Duodenal mucosa (tissue), 2 donors: Measurements from ENCODE around the gene RIPPLY3.

Experiments used
- H3K27ac ChIP-seq: one replicate; pipeline ENCODE4 v1.7.0; 2013; ENCODE audit warnings: low read depth, low read length
- H3K27me3 ChIP-seq, 2 donors: one replicate each; pipeline ENCODE4 v1.7.0; 2013; ENCODE audit warnings: low read length in 2 of 2, control low read depth in 1 of 2; ENCODE audit not compliant: insufficient read depth in 2 of 2, control insufficient read depth in 1 of 2
- H3K36me3 ChIP-seq, 2 donors: one replicate each; pipeline ENCODE4 v1.7.0; 2013; ENCODE audit warnings: low read length in 2 of 2, control low read depth in 1 of 2; ENCODE audit not compliant: insufficient read depth in 2 of 2, control insufficient read depth in 1 of 2
- H3K4me1 ChIP-seq, 2 donors: one replicate each; pipeline ENCODE4 v1.7.0; 2013; ENCODE audit warnings: low read length in 2 of 2, control low read depth in 1 of 2; ENCODE audit not compliant: insufficient read depth in 2 of 2, control insufficient read depth in 1 of 2
- H3K4me3 ChIP-seq, 2 donors: one replicate each; pipeline ENCODE4 v1.7.0; 2013; ENCODE audit warnings: low read length in 2 of 2, low read depth in 1 of 2
- H3K9ac ChIP-seq, 2 donors: one replicate each; pipeline ENCODE4 v1.7.0; 2013; ENCODE audit warnings: low read length in 2 of 2, low read depth in 1 of 2
- H3K9me3 ChIP-seq, 2 donors: one replicate each; pipeline ENCODE4 v1.7.0; 2013; ENCODE audit warnings: low read length in 2 of 2, control low read depth in 1 of 2; ENCODE audit not compliant: control insufficient read depth in 1 of 2

RIPPLY3 gene

GRCh38 chr21:37006486-37007291 is at the start of gene RIPPLY3:
Gene RIPPLY3 (plus strand): TSS chr21:37006702. CDS start chr21:37006773, 71 bp downstream.
- Histone ChIP-seq H3K36me3 (no peaks in the 10 kb centered on the region), H3K9me3 (no peaks in the 10 kb centered on the region), H3K4me3 (peak within 1 kb of the TSS; percentile 21 to 60), H3K4me1 (peaks cover 0 to 4% of the 10 kb centered on the region in 2 donors), H3K27ac (no peak within 1 kb of the TSS), H3K27me3 (peaks cover 7 to 14% of the 10 kb centered on the region in 2 donors), H3K9ac (no peak within 1 kb of the TSS)

GRCh38 chr21:36959020-36959835 is 47.3 kb upstream of the RIPPLY3 start:
- Histone ChIP-seq H3K4me1 (no peaks in the 10 kb centered on the region), H3K4me3 (no peak overlapping the region), H3K27me3 (no peaks in the 10 kb centered on the region), H3K9ac (no peak overlapping the region), H3K27ac (no peak overlapping the region), H3K9me3 (no peaks in the 10 kb centered on the region), H3K36me3 (peaks cover 0 to 11% of the 10 kb centered on the region in 2 donors)

- H3K4me3 ChIP-seq = no peak overlapping the region
- no peak overlapping the region for H3K27ac ChIP-seq
- H3K9me3 ChIP-seq = no peaks in the 10 kb centered on the region
- peaks cover 0 to 8% of the 10 kb centered on the region in 2 donors for H3K36me3 ChIP-seq
- H3K4me1 ChIP-seq = peaks cover 6 to 7% of the 10 kb centered on the region in 2 donors
- no peaks in the 10 kb centered on the region for H3K27me3 ChIP-seq
- H3K9ac ChIP-seq = no peak overlapping the region
Measured at GRCh38 chr21:36960676-36961284, 45.7 kb upstream of the RIPPLY3 start.

- peaks cover 6 to 11% of the 10 kb centered on the region in 2 donors for H3K4me1 ChIP-seq
- H3K4me3 ChIP-seq = no peak overlapping the region
- no peak overlapping the region for H3K9ac ChIP-seq
- no peaks in the 10 kb centered on the region for H3K27me3 ChIP-seq
- no peaks in the 10 kb centered on the region for H3K9me3 ChIP-seq
- H3K36me3 ChIP-seq = peaks cover 0 to 6% of the 10 kb centered on the region in 2 donors
- H3K27ac ChIP-seq = no peak overlapping the region
Measured at GRCh38 chr21:36962098-36962780, 44.3 kb upstream of the RIPPLY3 start.

GRCh38 chr21:36964398-36964797 is 42.1 kb upstream of the RIPPLY3 start:
- Histone ChIP-seq H3K9ac (no peak overlapping the region), H3K27me3 (no peaks in the 10 kb centered on the region), H3K36me3 (peaks cover 0 to 6% of the 10 kb centered on the region in 2 donors), H3K27ac (no peak overlapping the region), H3K4me3 (no peak overlapping the region), H3K9me3 (no peaks in the 10 kb centered on the region), H3K4me1 (peaks cover 6 to 13% of the 10 kb centered on the region in 2 donors)

GRCh38 chr21:36964827-36965719 is 41.4 kb upstream of the RIPPLY3 start:
- H3K9ac ChIP-seq = peak overlapping the region; percentile 72 to 79

GRCh38 chr21:36965720-36966065 is 40.8 kb upstream of the RIPPLY3 start:
- peak overlapping the region; percentile 72 to 79 for H3K9ac ChIP-seq

More at GRCh38 chr21:36964827-36965719, 41.4 kb upstream of the RIPPLY3 start:
- Histone ChIP-seq H3K4me3 (peak overlapping the region; percentile 69 to 82), H3K4me1 (peaks cover 6 to 13% of the 10 kb centered on the region in 2 donors), H3K9me3 (no peaks in the 10 kb centered on the region), H3K36me3 (peaks cover 0 to 1% of the 10 kb centered on the region in 2 donors), H3K27ac (no peak overlapping the region), H3K27me3 (no peaks in the 10 kb centered on the region)

GRCh38 chr21:36966066-36966820 is 40.3 kb upstream of the RIPPLY3 start, which contains the start of gene HLCS:
Gene HLCS (minus strand): TSS chr21:36966669. CDS start chr21:36966638, 31 bp downstream.
- H3K9ac ChIP-seq = peak within 1 kb of the TSS; percentile 72 to 79
- no peaks in the 10 kb centered on the region for H3K9me3 ChIP-seq
- no peaks in the 10 kb centered on the region for H3K27me3 ChIP-seq
- H3K4me1 ChIP-seq = peaks cover 6 to 13% of the 10 kb centered on the region in 2 donors
- H3K4me3 ChIP-seq = peak within 1 kb of the TSS; percentile 69 to 82
- H3K27ac ChIP-seq = peak within 1 kb of the TSS; percentile 54
- no peaks in the 10 kb centered on the region for H3K36me3 ChIP-seq

More at GRCh38 chr21:36965720-36966065, 40.8 kb upstream of the RIPPLY3 start:
- no peaks in the 10 kb centered on the region for H3K36me3 ChIP-seq
- no peaks in the 10 kb centered on the region for H3K27me3 ChIP-seq
- H3K4me3 ChIP-seq = peak overlapping the region; percentile 69 to 82
- no peak overlapping the region for H3K27ac ChIP-seq
- H3K4me1 ChIP-seq = peaks cover 6 to 13% of the 10 kb centered on the region in 2 donors
- no peaks in the 10 kb centered on the region for H3K9me3 ChIP-seq
